Stimulated activated naive CD8-positive, alpha-beta T cell treated with anti-CD3 and anti-CD28 coated beads, Interleukin-15, Interleukin-2, amounts not matched to agents 100 ng/mL and 50 ng/mL, for 24 hours (primary cell): ENCODE results near the gene SEMA3A.

ENCODE experiments used
- H3K27ac Mint-ChIP-seq: one replicate; pipeline ENCODE4 v1.8.0; 2021; ENCODE audit warnings: mild to moderate bottlenecking, mixed read lengths
- H3K27me3 Mint-ChIP-seq: one replicate; pipeline ENCODE4 v1.8.0; 2021; ENCODE audit warnings: mixed read lengths
- H3K36me3 Mint-ChIP-seq: one replicate; pipeline ENCODE4 v1.8.0; 2021; ENCODE audit warnings: low read depth, mixed read lengths
- H3K4me1 Mint-ChIP-seq: one replicate; pipeline ENCODE4 v1.8.0; 2021; ENCODE audit warnings: low read depth, mixed read lengths
- H3K4me3 Mint-ChIP-seq: one replicate; pipeline ENCODE4 v1.8.0; 2021; ENCODE audit warnings: mild to moderate bottlenecking, mixed read lengths
- H3K9me3 Mint-ChIP-seq: one replicate; pipeline ENCODE4 v1.8.0; 2021; ENCODE audit warnings: mixed read lengths

SEMA3A gene

DNA sequence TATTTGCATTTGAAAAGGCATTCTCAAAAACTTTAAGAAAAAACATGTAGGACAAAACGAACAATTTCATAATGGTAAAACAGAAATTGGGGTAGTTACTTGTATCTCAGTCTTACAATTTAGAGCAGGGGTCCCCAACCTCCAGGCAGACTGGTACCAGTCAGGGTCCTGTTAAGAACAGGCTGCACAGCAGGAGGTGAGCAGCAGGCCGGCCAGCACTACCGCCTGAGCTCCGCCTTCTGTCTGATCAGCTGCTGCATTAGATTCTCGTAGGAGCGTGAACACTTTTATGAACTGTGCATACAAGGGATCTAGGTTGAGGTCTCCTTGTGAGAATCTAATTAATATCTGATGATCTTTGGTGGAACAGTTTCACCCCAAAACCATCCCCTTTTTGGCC is 77.3 kb downstream of the SEMA3A start:
- H3K9me3 Mint-ChIP-seq: no peaks in the 10 kb centered on the region
- no peaks in the 10 kb centered on the region for H3K27me3 Mint-ChIP-seq
- no peak overlapping the region for H3K27ac Mint-ChIP-seq
- H3K4me1 Mint-ChIP-seq: no peaks in the 10 kb centered on the region
- H3K4me3 Mint-ChIP-seq: no peak overlapping the region
- no peaks in the 10 kb centered on the region for H3K36me3 Mint-ChIP-seq

DNA sequence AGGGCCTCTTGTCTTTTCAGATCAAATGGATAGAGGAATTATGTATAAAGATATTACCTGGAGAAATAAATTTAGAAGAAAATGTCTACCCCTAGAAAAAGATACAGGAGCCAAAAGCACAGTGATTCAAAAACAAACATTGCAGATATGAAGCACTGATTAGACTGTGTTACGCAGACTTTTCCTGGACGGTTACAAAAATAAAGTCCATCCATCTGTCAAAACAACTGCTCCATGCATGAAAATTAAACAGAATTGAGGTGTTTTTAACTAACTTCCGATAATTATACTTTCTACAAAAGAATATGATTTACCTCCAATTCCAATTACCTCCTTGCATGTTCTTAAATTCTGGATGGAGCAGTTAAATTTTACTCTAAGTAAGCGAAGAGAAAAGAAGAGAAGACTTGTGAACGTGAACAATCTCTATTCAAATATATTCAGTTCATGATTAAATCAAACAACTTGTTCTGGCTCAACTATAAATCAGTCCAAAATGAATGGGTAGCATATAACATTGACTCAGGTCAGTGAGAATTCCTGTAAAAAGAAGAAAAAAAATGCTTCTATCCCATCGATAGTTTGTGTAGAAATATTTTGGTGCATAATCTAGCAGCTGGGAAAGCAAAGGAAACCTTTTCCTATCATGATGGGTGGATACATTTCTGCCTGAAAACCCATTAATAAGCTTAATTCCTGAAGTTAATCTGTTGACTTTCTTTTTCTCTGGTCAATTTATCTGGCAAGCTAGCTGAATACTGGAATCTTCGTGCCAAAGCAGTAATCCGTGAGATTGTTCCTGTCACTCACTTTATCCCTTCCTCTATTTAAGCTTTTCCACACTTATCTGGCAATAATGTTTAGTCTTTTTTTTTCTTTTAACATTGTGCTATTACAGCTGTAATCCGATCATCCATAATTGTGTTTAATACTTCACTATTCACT is 80.4 kb downstream of the SEMA3A start:
- no peaks in the 10 kb centered on the region for H3K36me3 Mint-ChIP-seq
- H3K4me3 Mint-ChIP-seq: no peak overlapping the region
- H3K4me1 Mint-ChIP-seq: no peaks in the 10 kb centered on the region
- H3K27me3 Mint-ChIP-seq: no peaks in the 10 kb centered on the region
- no peak overlapping the region for H3K27ac Mint-ChIP-seq
- no peaks in the 10 kb centered on the region for H3K9me3 Mint-ChIP-seq

DNA sequence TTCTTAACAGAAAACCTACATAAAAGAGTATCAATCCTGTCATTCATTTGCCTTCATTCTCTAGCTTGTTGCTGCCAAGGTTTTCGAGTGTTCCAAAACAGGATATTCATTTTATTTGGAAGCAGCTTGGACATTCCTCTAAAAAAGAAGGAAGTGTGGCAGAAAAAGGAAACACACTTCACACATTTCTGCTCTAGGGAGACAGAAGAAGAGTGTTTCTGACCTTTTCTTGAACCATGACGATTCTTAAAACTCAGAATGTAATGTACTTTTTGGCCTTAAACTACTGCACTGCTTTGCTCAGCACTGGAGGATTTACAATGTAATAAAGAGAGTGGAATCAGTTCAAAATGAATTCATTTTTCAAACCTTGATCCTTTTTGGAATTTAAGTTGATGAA is 81.3 kb downstream of the SEMA3A start:
- H3K4me3 Mint-ChIP-seq: no peak overlapping the region
- H3K4me1 Mint-ChIP-seq: no peaks in the 10 kb centered on the region
- no peak overlapping the region for H3K27ac Mint-ChIP-seq
- H3K9me3 Mint-ChIP-seq: no peaks in the 10 kb centered on the region
- H3K36me3 Mint-ChIP-seq: no peaks in the 10 kb centered on the region
- H3K27me3 Mint-ChIP-seq: no peaks in the 10 kb centered on the region

- H3K36me3 Mint-ChIP-seq: no peaks in the 10 kb centered on the region
- no peak overlapping the region for H3K4me3 Mint-ChIP-seq
- H3K4me1 Mint-ChIP-seq: no peaks in the 10 kb centered on the region
- no peaks in the 10 kb centered on the region for H3K9me3 Mint-ChIP-seq
- H3K27me3 Mint-ChIP-seq: no peaks in the 10 kb centered on the region
- no peak overlapping the region for H3K27ac Mint-ChIP-seq
These were observed 81.8 kb downstream of the SEMA3A start for GRCh38 chr7:84112771-84113170.

DNA sequence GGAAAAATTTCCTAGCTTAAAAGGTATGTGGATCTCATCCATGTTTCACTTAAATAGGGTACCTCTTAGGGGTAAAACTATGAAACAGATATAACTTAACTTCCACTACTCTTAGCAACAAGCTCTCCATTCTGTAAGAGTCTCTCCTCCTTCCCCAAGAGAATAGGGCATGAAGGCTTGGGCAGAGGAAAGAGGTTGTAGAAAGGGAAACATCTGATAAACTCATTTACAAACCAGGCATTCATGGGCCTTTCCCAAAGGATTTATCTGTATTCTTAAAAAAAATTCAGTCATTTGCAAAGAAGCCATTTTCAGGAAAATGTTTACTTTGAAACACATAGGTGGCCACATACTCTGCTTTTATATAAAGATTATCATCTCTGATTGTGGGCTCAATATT is 82.7 kb downstream of the SEMA3A start:
- Mint-ChIP-seq H3K9me3 (no peaks in the 10 kb centered on the region), H3K27ac (no peak overlapping the region), H3K27me3 (no peaks in the 10 kb centered on the region), H3K36me3 (no peaks in the 10 kb centered on the region), H3K4me3 (no peak overlapping the region), H3K4me1 (no peaks in the 10 kb centered on the region)

DNA sequence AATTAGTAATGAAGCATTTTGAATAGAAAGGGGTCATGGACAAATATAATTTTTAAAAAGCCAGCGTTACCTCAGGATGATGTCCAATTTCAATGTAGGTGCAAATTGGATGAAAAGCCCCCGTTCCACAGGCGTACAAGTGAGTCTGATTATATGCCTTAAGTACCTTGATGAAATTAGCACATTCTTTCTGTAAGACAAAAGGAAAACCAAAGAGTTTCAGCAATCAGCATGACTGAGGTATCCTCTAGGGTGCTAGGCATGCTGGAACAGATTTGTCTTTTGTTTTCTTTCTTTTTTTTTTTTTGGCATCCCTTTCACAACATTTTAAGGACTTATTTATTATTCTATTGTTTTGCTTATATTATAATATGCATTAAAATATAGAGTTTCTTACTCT is 84.2 kb downstream of the SEMA3A start:
- Mint-ChIP-seq H3K4me3 (no peak overlapping the region), H3K9me3 (no peaks in the 10 kb centered on the region), H3K36me3 (no peaks in the 10 kb centered on the region), H3K27me3 (no peaks in the 10 kb centered on the region), H3K27ac (no peak overlapping the region), H3K4me1 (no peaks in the 10 kb centered on the region)

DNA sequence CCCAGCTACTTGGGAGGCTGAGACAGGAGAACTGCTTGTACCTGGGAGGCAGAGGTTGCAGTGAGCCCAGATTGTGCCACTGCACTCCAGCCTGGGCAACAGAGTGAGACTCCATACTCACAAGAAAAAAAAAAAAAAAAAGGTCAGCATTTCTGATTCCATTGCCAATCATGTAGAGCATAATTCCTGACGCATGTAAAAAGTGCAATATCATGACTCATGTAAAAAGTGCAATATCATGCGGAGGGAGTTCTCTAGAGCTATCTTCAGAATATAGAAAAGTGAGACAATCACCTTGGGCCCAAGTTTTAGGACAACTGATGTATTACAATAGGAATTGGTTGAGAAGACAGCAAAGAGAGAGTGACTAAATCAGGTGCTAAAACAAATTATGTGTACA is 85.8 kb downstream of the SEMA3A start:
- no peak overlapping the region for H3K4me3 Mint-ChIP-seq
- H3K27me3 Mint-ChIP-seq: no peaks in the 10 kb centered on the region
- H3K36me3 Mint-ChIP-seq: no peaks in the 10 kb centered on the region
- H3K27ac Mint-ChIP-seq: no peak overlapping the region
- H3K4me1 Mint-ChIP-seq: no peaks in the 10 kb centered on the region
- no peaks in the 10 kb centered on the region for H3K9me3 Mint-ChIP-seq

GRCh38 chr7:84108119-84108518 is 86.5 kb downstream of the SEMA3A start:
- Mint-ChIP-seq H3K27ac (no peak overlapping the region), H3K27me3 (no peaks in the 10 kb centered on the region), H3K4me3 (no peak overlapping the region), H3K4me1 (no peaks in the 10 kb centered on the region), H3K9me3 (no peaks in the 10 kb centered on the region), H3K36me3 (no peaks in the 10 kb centered on the region)

- H3K27ac Mint-ChIP-seq: no peak overlapping the region
- H3K36me3 Mint-ChIP-seq: no peaks in the 10 kb centered on the region
- H3K9me3 Mint-ChIP-seq: no peaks in the 10 kb centered on the region
- no peak overlapping the region for H3K4me3 Mint-ChIP-seq
- H3K4me1 Mint-ChIP-seq: no peaks in the 10 kb centered on the region
- no peaks in the 10 kb centered on the region for H3K27me3 Mint-ChIP-seq
These were observed 87.3 kb downstream of the SEMA3A start for GRCh38 chr7:84107259-84107658.

DNA sequence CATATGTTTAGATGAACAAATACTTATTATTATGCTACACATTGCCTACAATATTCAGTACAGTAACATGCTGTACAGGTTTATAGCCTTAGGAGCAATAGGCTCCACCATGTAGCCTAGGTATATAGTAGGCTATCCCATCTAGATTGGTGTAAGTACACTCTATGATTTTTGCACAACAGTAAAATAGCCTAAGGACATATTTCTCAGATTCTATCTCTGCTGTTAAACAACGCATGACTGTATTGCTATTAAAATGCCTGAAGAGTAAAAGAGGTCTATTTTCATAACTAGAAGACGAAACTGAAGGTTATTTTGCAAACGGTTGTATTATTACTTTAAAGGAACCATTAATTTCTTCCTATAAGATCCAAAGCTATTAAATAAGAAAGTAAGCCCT is 88.3 kb downstream of the SEMA3A start:
- H3K4me1 Mint-ChIP-seq: no peaks in the 10 kb centered on the region
- H3K36me3 Mint-ChIP-seq: no peaks in the 10 kb centered on the region
- no peak overlapping the region for H3K27ac Mint-ChIP-seq
- H3K9me3 Mint-ChIP-seq: no peaks in the 10 kb centered on the region
- no peak overlapping the region for H3K4me3 Mint-ChIP-seq
- no peaks in the 10 kb centered on the region for H3K27me3 Mint-ChIP-seq

DNA sequence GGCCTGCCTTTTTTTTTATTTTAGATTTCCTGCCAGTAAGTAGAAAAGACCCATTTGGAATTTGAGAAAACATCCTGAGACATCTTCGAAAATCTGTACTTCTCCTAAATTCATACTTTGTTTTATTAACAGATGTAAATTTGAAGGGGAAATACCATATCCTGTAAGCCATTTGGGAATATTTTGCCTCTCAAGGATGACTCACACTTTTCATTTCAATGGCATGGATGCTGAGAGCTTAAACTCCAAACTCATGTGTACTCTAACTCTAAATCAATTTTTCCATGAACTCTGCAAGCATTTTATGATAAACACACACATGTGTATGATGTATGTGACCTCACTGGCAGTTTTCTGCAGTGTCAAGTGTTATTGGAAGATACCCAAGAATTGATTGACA is 89.0 kb downstream of the SEMA3A start:
- Mint-ChIP-seq H3K36me3 (no peaks in the 10 kb centered on the region), H3K27ac (no peak overlapping the region), H3K4me1 (no peaks in the 10 kb centered on the region), H3K4me3 (no peak overlapping the region), H3K9me3 (no peaks in the 10 kb centered on the region), H3K27me3 (no peaks in the 10 kb centered on the region)

DNA sequence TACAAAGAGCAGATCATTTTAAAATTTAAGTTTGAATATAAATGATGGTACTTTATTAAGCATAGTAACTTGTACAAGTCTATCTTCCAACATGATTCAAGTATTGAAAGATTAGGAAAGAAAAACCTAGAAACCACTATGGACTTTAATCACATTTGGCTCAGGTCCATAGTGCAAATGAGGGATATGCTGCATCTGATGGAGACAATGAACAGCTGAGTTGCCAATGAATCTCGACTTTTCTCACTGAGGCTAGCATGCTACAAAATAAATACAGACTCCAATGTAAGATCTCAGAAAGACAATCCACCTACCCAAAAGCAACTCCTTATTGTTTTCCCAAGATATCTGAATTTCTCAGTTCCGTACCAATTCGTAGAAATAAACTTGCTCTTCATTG is 89.8 kb downstream of the SEMA3A start:
- Mint-ChIP-seq H3K4me1 (no peaks in the 10 kb centered on the region), H3K4me3 (no peak overlapping the region), H3K27me3 (no peaks in the 10 kb centered on the region), H3K9me3 (no peaks in the 10 kb centered on the region), H3K27ac (no peak overlapping the region), H3K36me3 (no peaks in the 10 kb centered on the region)

GRCh38 chr7:84102213-84102612 is 92.4 kb downstream of the SEMA3A start:
- Mint-ChIP-seq H3K4me1 (no peaks in the 10 kb centered on the region), H3K4me3 (no peak overlapping the region), H3K27me3 (no peaks in the 10 kb centered on the region), H3K9me3 (no peaks in the 10 kb centered on the region), H3K27ac (no peak overlapping the region), H3K36me3 (no peaks in the 10 kb centered on the region)

DNA sequence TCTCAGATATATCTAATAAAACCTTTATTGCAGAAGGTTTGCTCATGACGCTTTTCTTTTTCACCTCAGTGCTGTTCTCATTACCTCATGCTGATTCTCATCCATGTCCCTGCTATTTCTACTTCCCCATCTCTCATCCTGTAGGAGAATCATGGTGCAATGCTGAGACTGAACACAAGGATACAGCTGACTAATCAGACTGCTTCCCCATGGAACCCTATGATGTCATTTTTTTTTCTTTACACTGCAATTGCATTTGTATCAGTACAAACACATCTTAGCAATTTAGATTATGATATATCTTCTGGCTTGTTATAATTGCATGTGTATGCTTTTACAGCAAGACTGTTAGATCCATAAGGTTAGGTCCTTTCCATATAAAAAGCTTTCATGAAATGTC is 93.7 kb downstream of the SEMA3A start:
- H3K27me3 Mint-ChIP-seq: no peaks in the 10 kb centered on the region
- no peaks in the 10 kb centered on the region for H3K36me3 Mint-ChIP-seq
- H3K9me3 Mint-ChIP-seq: no peaks in the 10 kb centered on the region
- no peaks in the 10 kb centered on the region for H3K4me1 Mint-ChIP-seq
- no peak overlapping the region for H3K27ac Mint-ChIP-seq
- no peak overlapping the region for H3K4me3 Mint-ChIP-seq

DNA sequence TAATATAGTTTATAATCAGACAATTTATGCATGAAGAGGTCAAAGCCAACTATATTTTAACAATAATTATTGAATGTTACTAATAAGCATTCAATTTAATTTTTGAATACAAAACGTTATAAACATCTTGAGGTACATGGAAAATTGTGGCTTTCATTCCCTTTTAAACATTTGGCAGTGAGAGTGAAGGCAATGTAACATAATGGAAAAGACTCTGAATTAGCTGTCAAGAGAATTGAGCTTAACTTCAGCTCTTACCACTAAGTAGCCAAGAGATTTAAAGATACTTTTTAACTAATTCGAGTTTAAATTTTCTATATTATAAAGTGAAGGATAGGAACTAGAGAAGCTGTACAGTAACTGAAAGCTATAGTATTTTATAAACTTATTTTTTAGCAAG is 98.6 kb downstream of the SEMA3A start:
- Mint-ChIP-seq H3K4me3 (no peak overlapping the region), H3K9me3 (peaks cover 4% of the 10 kb centered on the region), H3K4me1 (peaks cover 26% of the 10 kb centered on the region), H3K27ac (no peak overlapping the region), H3K36me3 (no peaks in the 10 kb centered on the region), H3K27me3 (no peaks in the 10 kb centered on the region)

DNA sequence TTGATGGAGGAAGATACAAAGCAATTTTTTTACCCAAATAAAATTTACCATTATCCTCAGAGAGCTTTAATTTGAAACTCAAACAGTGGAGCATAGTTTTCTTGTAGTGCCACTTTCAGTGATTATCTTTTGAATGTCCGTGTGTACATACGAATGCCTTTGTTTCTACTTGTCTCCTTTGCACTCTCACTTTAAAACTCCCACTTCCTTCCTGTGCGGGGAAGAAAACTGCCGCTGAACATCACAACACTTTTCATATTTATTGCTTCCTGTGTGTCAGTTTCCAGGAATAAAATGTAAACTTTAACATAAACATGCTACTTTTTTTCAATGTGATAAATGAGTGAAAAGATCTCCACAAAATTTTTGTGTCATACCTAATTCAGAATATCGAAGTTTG is 102.4 kb downstream of the SEMA3A start:
- Mint-ChIP-seq H3K27me3 (no peaks in the 10 kb centered on the region), H3K27ac (peak overlapping the region; percentile 73), H3K4me1 (peaks cover 39% of the 10 kb centered on the region), H3K4me3 (peak overlapping the region; percentile 71), H3K9me3 (peaks cover 4% of the 10 kb centered on the region), H3K36me3 (no peaks in the 10 kb centered on the region)
